ENCODE data around the gene MNAT1.
"Not testable (repeated sequence)": the region's sequence is repeated elsewhere in the genome, so short reads cannot be mapped to it uniquely, and the experiment has no call there.

MNAT1 gene

DNA sequence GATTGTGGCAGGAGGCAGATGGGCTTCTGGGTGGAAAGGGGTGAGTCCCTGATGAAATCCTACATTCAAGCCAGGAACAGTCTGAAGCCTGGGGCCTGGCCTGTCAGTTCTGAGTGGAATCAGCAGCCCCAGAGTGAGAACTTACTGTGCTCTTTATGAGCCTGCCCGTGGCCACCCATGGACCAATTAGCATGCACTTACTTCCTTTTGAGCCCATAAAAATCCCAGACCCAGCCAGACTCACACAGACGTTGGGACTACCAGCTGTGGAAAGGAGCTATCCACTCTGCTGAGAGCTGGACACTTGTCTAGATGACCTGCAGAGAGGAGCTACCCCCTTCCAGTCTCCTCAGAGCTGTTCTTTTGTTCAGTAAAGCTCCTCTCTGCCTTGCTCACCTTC lies 104.5 kb downstream of the MNAT1 start:
- no peak for TF ChIP-seq CTCF (IDR thresholded peaks at IDR 0.05; ENCODE audit: insufficient read depth, low read length, poor library complexity, severe bottlenecking)
- peaks cover 7% of the 10 kb centered on the region for H3K36me3 ChIP-seq (ENCODE audit: control insufficient read depth, insufficient read depth, low read length)
- no peak for DNase-seq (ENCODE audit: extremely low read depth, insufficient read length)
- H3K4me3 ChIP-seq (replicated peaks; ENCODE audit: low read depth, low read length), result no peak overlapping the region
- no peaks in the 10 kb centered on the region for H3K27me3 ChIP-seq (replicated peaks; ENCODE audit: control insufficient read depth, insufficient read depth, low read length)

- Histone ChIP-seq H3K4me3 (replicated peaks; ENCODE audit: low read depth, low read length) (no peak overlapping the region), H3K27me3 (replicated peaks; ENCODE audit: control insufficient read depth, insufficient read depth, low read length) (no peaks in the 10 kb centered on the region), H3K36me3 (ENCODE audit: control insufficient read depth, insufficient read depth, low read length) (peaks cover 7% of the 10 kb centered on the region)
- no peak for TF ChIP-seq CTCF (IDR thresholded peaks at IDR 0.05; ENCODE audit: insufficient read depth, low read length, poor library complexity, severe bottlenecking)
- no peak for DNase-seq (ENCODE audit: extremely low read depth, insufficient read length)
Measured at GRCh38 chr14:60839657-60840056, 105.1 kb downstream of the MNAT1 start.

DNA sequence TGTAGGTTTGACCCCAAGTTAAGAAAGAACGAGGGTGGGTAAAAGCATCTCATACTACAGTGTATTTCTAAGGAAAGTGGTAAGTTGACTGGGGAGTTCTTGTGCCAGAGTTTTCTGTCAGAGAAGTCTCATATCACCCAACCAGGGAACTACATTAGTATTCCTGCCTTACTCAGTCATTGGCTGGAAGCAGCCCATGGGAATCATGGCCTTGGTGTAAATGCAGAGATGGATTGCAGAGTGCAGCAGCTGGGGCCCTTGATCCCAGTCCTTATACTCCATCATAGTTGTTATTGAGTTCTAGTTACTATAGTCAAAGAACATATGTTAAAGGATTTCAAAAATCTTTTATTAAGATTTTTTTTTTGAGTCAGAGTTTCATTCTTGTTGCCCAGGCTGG lies 105.8 kb downstream of the MNAT1 start:
- TF ChIP-seq CTCF (IDR thresholded peaks at IDR 0.05; ENCODE audit: insufficient read depth, low read length, poor library complexity, severe bottlenecking), result no peak
- Histone ChIP-seq H3K4me3 (replicated peaks; ENCODE audit: low read depth, low read length) (no peak overlapping the region), H3K27me3 (replicated peaks; ENCODE audit: control insufficient read depth, insufficient read depth, low read length) (no peaks in the 10 kb centered on the region), H3K36me3 (ENCODE audit: control insufficient read depth, insufficient read depth, low read length) (peaks cover 7% of the 10 kb centered on the region)
- no peak for DNase-seq (ENCODE audit: extremely low read depth, insufficient read length)

- no peaks in the 10 kb centered on the region for H3K27me3 ChIP-seq (replicated peaks; ENCODE audit: control insufficient read depth, insufficient read depth, low read length)
- no peak for TF ChIP-seq CTCF (IDR thresholded peaks at IDR 0.05; ENCODE audit: insufficient read depth, low read length, poor library complexity, severe bottlenecking)
- no peaks in the 10 kb centered on the region for H3K36me3 ChIP-seq (ENCODE audit: control insufficient read depth, insufficient read depth, low read length)
- DNase-seq (ENCODE audit: extremely low read depth, insufficient read length), result peak; percentile 9
- no peak overlapping the region for H3K4me3 ChIP-seq (replicated peaks; ENCODE audit: low read depth, low read length)
Measured at GRCh38 chr14:60845523-60845922, 111.0 kb downstream of the MNAT1 start.

GRCh38 chr14:60848066-60848465 lies 113.5 kb downstream of the MNAT1 start:
- no peak for TF ChIP-seq CTCF (IDR thresholded peaks at IDR 0.05; ENCODE audit: insufficient read depth, low read length, poor library complexity, severe bottlenecking)
- Histone ChIP-seq H3K27me3 (replicated peaks; ENCODE audit: control insufficient read depth, insufficient read depth, low read length) (no peaks in the 10 kb centered on the region), H3K4me3 (replicated peaks; ENCODE audit: low read depth, low read length) (no peak overlapping the region), H3K36me3 (ENCODE audit: control insufficient read depth, insufficient read depth, low read length) (no peaks in the 10 kb centered on the region)
- DNase-seq (ENCODE audit: extremely low read depth, insufficient read length), result no peak

DNA sequence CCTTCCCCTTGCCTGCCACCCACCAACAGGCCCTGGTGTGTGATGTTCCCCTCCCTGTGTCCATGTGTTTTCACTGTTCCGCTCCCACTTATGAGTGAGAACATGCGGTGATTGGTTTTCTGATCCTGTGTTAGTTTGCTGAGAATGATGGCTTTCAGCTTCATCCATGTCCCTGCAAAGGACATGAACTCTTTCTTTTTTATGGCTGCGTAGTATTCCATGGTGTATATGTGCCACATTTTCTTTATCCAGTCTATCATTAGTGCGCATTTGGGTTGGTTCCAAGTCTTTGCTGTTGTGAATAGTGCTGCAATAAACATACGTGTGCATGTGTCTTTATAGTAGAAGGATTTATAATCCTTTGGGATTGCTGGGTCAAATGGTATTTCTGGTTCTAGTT lies 117.1 kb downstream of the MNAT1 start:
- H3K27me3 ChIP-seq (replicated peaks; ENCODE audit: control insufficient read depth, insufficient read depth, low read length), result not testable (repeated sequence)

More for the DNA sequence above, 117.1 kb downstream of the MNAT1 start:
- DNase-seq (ENCODE audit: extremely low read depth, insufficient read length); H3K36me3 ChIP-seq (ENCODE audit: control insufficient read depth, insufficient read depth, low read length); H3K4me3 ChIP-seq (replicated peaks; ENCODE audit: low read depth, low read length): not testable (repeated sequence)
